HG03521 (cell line): ENCODE data around the gene ROM1.
"Not testable (repeated sequence)": the region's sequence is repeated elsewhere in the genome, so short reads cannot be mapped to it uniquely, and the experiment has no call there.

Experiments
- ATAC-seq: cut with Tn5 transposase; IDR thresholded peaks from one replicate; pipeline ENCODE4 v1.9.1; 2021; ENCODE audit warnings: mild to moderate bottlenecking, moderate library complexity; ENCODE audit not compliant: unreplicated experiment

Gene ROM1, protein sequence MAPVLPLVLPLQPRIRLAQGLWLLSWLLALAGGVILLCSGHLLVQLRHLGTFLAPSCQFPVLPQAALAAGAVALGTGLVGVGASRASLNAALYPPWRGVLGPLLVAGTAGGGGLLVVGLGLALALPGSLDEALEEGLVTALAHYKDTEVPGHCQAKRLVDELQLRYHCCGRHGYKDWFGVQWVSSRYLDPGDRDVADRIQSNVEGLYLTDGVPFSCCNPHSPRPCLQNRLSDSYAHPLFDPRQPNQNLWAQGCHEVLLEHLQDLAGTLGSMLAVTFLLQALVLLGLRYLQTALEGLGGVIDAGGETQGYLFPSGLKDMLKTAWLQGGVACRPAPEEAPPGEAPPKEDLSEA

DNA sequence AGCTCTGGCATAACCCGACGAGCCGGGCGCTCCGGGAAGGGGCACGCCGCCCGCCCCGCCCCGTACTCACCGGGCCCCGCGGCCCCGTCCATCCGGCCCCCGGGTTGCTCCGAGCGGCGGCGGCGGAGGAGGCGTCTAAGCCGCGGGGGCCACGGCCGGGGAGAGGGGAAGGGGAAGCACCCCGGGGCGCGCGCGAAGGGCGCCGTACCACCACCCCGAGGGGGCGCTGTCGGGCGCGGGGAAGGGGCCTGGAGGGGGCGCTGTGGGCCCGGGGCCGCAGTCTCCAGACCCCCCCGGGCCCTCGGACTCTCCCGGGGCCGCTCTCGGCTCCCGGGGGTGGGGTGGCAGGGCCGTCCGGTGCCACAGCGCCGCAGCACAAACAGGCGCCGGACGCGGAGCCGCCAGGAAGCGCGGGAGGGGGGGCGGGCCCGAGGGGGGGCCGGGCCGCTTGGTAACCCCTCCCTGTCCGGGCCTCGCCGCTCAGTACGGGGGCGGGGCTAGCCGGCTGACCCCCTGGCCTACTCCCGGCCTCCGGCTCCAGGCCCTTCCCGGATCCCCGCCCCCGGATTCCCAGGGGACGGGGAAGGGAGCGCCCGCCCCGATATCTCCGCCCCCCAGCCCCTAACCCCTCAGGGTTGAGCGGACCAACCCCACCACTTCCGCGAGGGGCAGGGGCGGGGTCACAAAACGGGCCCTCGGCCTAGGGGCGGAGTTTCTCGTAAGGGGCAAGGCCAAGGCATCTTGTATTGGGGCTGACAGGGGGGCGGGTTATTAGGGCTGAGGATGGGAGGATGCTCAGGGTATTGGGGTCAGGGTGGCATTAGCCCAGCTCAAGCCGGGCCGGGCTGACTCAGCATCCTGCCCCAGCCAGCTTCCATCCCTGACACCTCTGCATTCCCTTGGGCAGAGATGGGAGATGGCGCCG lies at the start of gene ROM1, which contains the start of gene EML3:
TSS of gene ROM1 (plus strand) at position 892 of the 925 bp plus-strand sequence. CDS start at position 917, 25 bp downstream.
TSS of gene EML3 (minus strand) at position 410 of the 925 bp plus-strand sequence. CDS start at position 92, 318 bp downstream.
- ATAC-seq: peak; percentile 66

DNA sequence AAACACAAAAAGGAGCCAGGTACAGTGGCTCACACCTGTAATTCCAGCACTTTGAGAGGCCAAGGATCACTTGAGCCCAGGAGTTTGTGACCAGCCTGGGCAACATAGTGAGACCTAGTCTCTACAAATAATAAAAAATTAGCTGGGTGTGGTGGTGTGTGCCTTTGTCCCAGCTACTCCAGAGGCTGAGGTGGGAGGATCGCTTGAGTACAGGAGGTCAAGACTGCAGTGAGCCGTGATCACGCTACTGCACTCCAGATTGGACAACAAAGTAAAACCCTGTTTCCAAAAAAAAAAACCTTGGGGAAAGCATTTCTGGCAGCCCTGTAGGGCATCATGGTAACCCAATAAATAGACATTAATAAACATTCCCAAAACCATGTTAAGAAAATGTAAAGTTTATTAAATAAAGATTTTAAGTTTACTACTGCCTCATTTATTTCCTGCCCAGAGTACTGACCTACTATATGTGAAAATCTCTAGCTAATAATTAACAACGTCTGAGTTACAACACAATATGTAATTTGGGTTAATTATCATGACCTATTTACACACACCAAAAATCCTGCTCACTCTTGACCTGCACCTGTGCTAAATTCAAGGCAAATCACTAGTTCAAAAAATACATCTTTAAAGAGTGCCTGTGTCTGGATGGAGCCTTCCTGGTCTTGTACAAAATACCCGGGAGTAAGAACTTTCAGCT lies 47.8 kb upstream of the ROM1 start:
- ATAC-seq: no peak

DNA sequence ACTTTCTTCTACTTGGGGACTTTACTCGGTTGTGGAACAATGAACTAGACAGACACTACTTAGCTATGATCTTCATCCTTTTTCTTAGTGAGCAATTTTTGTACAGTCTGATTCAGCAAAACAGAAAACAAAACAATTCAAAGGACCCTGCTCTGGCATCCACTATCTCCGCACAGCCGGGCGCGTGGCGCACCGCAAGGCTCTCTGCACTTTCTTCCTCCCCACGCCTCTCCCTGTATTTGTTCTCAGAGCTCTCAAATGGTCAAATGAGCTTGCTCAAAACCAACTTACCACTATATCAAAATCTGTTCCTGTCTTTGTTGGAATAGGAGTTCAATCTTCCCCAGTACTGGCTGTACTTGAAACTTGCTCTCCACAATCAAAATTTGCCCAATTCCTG lies 46.8 kb upstream of the ROM1 start:
- ATAC-seq: no peak

DNA sequence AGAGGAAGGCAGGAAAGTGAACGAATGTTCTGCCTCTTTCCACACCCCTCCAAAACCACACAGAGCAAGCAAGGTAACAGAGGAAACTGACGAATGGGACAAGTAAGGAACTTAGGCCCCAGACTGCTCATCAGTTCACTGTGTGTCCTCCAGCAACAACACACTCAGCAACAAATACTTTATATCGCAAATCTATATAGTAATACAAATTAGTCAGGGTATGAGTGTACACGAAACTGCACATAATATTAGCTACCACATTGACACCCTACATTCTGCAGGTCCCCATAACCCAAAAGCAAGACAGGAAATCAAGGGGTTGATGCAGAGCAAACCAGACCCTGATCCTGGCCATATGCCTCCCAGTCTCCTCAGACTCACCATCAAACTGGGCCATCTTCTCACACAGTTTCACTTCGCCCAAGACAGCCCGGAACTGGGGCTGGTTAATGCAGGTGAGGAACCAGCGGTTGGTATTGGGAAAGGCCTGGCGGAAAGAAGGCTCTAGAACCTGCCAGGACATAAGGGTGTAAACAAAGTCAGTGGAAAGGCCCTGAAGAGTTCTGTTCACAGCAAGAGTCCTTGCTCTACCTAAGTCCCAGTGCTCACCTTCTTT lies 45.9 kb upstream of the ROM1 start:
- ATAC-seq: no peak

DNA sequence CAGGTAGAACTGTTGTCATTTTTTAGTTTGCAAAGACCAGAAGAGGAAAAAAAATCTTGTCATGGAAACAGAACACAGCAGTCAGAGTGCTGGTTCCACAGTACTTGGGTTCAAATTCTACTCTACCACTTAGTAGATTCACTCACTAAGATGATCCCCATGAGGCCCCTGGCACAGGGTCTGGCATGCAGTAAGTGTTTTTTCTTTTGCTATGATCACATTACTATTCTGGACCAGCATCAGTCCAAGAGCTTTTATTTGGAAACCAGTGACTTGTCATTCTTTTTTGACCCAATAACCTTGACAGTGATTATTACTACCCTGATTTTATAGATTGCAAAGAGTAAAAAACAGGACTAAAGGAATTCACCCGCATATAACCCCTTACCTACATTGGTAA lies 43.4 kb upstream of the ROM1 start:
- no peak for ATAC-seq

DNA sequence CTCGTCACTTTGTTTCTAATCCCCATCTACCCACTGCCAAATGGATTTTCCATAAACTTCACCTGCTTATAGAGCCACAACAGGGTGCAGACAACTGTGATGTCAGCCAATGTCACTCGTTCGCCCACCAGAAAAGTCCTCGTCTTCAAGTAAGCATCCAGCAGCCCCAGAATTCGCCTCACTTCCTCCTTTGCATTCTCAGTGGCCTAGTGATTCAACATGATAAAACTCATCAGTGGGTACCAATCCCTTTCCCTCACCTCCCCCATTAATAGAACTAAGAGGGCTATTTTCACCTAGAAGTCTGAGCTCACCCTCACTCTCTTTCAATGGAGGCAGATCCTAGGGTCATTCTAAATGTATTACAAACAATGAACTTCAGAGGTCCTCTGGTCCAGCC lies 42.2 kb upstream of the ROM1 start:
- ATAC-seq: not testable (repeated sequence)

DNA sequence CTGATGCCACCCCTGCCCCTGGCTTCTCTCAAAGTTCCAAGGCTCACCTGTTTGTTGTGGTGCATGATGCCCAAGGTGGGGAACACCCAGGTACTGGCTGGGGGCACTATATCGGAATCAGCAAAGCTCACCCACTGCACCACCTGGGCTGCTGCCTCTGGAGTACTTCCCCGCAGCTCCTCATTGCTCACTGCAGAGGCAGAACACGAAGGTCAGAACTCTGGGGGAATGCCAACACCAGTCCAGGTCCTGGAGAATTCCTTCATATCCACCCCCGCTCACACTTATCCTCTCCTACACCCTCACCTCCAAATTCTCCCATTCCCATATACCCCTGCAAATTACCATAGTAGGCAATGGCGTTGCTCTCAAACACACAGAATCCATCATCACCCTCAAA lies 41.6 kb upstream of the ROM1 start:
- ATAC-seq: not testable (repeated sequence)

DNA sequence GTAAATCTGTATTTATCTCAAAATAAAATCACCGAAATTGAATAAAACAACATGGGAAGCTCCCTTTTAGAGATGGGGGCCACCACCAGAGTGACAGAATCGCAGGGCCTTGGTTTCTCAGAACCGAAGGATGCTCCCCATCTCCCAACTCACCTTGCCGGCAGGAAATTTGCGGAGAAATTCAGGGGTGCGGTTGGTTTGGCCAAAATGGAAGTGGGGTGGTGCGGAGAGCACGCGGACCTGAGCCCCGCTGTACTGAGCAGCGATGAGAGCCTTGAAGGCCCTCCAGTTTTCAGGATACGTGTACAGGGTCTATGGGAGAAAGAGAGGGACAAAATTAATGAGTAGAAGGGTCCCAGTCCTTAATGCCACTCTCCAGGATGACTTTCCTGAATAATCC lies 40.6 kb upstream of the ROM1 start:
- no peak for ATAC-seq

DNA sequence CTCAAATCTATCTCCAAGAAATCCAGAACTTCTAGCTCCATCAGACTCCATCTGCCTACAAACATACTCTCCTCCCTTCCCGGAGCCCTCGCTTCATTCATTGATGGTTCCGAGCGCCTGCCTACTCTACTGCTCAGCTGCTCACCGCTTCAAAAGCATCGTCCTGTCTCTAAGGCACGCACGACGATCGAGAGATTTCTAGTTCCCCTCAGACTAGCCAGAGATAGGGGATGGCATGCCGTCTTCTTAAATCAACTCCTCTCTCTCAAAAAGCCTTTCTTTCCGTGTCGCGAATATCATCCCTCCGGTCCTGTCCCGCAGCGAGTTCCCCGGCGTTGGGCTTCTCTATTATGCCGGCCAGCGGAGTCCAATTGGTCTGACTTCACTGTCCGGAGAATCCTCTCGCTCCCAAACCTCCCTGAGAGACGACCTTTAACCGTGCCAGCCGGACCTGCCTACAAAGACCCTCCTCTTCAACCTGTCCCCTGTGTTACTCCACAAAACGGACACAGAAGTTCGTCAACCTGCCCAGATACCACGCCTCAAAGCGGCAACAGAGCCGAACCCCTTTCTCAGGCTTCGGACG lies 40.0 kb upstream of the ROM1 start:
- no peak for ATAC-seq

DNA sequence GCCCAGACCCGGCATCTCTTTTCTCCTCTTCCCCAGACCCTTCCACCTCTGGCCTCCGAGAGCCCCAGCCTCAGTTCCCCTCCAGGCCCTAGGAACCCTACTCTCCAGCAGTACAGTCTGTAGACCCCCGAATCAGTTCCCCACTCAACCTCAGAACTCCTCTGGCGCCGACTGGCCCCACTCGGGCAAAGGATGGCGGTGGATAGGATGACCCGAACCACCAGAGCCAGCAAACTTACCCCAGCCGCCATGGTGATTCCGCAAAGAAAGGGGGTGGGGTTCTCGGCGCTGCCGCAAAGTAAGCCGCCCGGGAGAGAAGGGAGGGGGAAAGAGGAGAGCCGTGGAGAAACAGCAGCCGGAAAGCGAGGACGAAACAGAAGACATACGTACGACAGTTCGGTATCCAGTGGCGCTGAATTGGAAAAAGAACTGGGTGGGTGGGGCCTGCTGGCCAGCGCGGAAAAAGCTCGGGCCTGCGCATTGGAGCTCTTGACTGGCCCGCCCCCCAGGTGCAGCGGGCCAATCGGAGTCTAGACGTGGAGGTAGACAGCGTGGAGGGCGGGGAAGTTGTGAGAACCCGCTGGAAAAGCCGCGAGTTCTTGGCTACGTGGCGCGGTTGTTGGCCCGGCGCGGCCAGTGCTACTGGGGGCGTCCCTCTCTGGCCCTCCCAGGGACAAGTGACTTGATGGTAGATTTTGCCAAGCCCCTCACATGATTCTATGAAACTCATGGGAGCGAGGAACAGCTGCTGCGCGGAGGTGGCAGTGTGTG lies 39.3 kb upstream of the ROM1 start, which contains the start of gene EEF1G:
TSS of gene EEF1G (minus strand) at position 300 of the 771 bp plus-strand sequence. CDS start at position 251, 49 bp downstream.
- peak; percentile 89 for ATAC-seq

DNA sequence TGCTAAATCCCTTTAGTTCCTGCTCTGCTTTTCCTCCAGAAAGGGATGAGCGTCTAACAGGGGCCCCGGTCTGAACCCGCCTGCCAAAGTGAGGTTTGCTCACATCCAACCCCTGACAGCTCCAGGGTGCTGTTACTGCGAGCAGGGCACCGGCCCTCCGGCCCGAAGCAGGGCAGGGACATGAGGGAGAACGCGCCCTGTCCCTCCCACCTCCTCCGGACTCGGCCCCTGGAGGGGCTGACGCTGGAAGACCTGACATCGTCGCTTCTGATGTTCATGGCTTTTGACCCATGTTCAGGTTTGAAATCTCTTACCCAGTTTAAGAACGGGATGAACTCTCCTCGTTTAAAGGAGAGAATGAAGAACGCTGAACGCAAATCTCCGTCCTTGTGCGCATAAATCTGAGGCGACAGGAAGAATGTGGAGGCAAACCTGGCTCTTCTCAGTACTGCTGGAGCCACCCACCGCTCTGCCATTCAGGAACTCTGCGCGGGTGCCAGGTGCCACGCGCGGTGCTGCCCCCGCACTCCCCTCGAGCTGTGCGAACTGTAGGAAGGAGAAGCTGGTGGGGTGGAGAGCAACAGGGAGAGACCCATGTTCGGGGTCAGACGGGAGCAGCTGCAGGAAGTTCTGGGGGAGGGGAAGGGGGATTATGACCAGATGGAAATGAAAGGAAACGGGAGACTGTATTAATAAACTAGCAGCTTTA lies 38.5 kb upstream of the ROM1 start:
- peak; percentile 12 for ATAC-seq

DNA sequence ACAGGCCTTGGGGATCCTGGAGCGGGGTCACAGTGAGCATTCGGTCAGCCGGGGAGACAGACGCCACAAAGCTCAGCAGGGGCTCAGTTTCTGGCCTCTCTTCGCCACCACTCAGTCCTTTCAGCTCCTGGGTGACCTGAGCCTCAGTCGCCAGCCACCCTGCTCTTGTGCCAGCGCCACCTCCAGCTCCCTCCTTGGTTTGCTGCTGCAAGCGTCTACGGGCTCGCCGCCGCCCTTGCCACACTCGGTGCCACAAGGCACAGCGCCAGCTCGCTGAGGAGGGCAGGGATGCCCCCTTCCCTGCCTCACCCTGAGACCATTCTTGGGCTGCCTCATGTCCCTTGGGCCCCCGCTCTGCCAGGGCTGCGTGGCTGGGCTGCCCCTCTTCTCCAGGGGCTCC lies 37.9 kb upstream of the ROM1 start:
- no peak for ATAC-seq

DNA sequence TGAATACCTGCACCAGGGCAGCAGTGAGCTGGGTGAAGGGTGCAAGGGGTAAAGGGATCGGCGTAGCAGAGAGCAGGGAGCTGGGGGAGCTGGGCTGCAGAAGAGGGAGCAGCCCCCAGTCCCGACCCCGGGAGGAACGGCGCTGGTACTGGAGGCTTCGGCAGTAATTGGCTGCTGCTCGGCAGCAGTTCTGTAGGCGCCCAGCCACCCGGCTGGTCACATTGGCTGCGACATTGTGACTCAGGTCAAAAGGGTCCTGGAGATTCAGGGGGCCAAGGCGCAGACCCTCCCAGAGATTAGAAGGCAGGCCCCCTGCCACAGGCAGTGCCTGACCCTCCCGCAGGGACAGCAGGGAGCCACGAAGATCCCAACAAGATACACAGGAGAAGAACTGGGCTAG lies 37.2 kb upstream of the ROM1 start:
- ATAC-seq: no peak

DNA sequence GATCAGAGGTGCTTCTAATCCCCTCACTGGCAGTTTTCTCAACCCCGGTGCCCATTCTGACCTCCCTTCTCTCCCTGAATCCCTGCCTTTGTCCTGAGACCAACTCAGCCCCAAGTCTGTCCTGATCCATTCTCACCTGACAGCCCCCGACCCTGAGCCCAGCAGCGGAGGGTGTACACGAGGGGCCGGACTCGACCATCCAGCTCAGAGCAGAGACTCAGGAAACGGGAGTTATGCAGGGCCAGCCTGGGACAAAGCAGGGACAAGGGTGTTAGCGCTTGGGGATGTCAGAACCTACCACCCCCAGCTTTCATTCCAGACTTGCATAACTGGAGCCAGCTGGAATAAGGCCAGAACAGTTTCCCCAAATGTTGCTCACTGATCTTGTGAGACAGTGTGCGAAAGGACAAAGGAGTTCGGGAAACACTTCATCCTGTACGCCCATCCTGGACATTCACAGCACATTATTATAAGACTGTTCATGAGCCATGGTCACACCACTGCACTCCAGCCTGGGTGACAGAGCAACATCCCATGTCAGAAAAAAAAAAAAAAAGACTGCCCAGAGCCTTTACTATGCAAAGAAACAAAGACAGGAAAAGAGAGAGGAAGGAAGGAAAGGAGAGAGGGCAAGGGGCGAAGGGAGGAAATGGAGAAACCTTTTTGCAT lies 35.9 kb upstream of the ROM1 start:
- no peak for ATAC-seq

DNA sequence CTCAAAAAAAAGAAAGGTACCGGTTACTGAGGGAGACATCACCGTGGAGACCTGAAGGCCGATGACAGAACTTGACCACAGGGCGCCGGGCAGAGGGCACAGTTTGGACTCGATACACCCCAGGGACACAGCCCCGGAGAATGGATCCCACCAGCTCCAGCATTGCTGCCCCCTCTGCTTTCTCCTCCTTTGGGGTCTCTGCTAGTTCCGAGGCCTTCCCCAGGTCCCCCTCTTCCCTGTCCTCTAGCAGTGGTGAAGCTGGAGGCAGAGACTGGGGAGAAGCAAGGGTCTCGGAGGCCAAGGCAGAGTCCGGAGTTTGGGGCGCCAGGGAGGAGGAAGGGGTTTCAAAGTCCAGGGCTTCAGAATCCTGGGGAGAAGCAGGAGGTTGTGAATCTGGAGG lies 34.5 kb upstream of the ROM1 start:
- no peak for ATAC-seq

DNA sequence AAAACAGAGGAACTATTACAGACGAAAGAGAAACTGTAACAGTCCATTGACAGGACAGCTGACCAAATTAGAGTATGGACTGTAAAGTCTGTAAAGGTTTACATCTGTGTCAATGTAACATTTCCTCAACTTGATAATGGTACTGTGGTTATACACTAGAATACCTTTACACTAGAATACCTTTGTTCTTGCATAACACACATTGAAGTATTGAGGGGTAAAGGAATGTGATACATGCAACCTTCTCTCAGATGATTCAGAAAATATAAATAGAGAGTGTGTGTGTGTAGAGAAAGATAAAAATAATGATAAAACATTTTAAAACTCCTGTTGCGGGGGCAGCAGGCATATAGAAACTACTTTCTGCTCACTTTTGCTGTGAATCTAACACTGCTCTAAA lies 33.8 kb upstream of the ROM1 start:
- ATAC-seq: no peak

DNA sequence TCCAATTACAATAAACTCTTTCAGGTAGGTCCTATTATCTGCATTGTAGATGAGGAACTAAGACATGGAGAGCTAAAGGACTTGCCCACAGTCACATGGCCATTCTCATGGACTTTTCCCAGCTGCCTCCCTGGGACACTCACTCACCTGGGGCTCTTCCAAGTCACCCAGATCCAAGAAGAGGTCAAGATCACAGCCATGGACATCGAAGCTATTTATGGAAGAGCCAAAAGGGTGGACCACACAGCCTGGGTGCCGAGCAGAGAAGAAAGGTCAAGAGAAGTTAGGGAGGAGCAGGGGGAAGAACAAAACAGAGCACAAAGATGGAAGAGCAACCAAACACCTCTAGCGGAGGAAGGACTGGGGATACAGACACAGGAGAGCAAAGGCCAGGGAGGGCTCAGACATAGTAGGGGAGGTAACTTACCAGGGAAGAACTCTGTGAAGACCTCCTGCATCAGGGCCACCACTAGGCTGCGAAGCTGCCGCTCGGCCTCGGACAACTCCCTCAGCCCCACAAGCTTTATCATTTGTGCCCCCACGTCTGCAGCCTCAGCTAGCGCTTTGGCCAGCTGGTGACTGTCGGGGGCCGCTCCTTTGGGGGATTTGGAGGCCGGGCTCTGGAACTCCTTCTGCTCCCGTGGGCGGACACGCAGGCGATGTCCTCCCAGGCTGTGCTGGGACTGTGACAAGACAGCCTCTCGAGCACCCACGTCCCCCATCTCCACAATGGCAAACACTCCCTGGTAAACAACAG lies 31.9 kb upstream of the ROM1 start:
- no peak for ATAC-seq

DNA sequence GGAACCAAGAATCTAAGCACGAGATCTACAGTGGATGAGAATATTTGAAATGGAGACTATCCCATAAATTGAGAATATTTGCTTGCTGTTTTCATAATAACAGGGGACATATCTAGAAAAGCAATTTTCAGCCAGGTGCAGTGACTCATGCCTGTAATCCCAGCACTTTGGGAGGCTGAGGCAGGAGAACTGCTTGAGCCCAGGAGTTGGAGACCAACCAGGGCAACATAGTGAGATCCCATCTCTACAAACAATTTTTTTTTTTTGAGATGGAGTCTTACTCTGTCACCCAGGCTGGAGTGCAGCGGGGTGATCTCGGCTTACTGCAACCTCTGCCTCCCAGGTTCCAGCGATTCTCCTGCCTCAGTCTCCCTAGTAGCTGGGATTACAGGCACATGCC lies 31.3 kb upstream of the ROM1 start:
- ATAC-seq: not testable (repeated sequence)
